SK-N-SH (cell line): ENCODE measurements around the gene MKRN2OS. TPM values are rescaled to one million over a fixed set of nuclear protein-coding genes. Genes with fewer than 3 reads are reported as not detected.

Experiments
- CTCF ChIA-PET: fragments of 300-600, 350-600 bp; formaldehyde crosslinking; extraction: SDS; loops from one replicate; lab custom pipeline; 2021; lab: Yijun Ruan, JAX
- POLR2A ChIA-PET: fragments of 350-600 bp; sonication (Branson Sonifier 250); formaldehyde crosslinking; extraction: SDS; loops from one replicate; lab custom pipeline; 2020; ENCODE audit warnings: antibody characterized with exemption, inconsistent platforms; lab: Yijun Ruan, JAX
- DNase-seq: peaks from one replicate; pipeline ENCODE4 v3.0.0; 2012
- H2AFZ ChIP-seq: fragments of 200-600 bp; sonication (generic); 2 replicates; pipeline ENCODE4 v1.8.1; 2016; ENCODE audit warnings: antibody characterized with exemption, mild to moderate bottlenecking, low read depth
- H3F3A ChIP-seq: fragments of 200-600 bp; sonication (generic); replicated peaks from 2 replicates; pipeline ENCODE3; 2016; ENCODE audit warnings: antibody characterized with exemption, mild to moderate bottlenecking; ENCODE audit not compliant: insufficient read depth
- H3K27ac ChIP-seq, 2 experiments: fragments of 200-500 bp in 1 of 2; fragments of 200-600 bp in 1 of 2; sonication (Bioruptor generic) in 1 of 2; sonication (generic), shearing (Covaris generic) in 1 of 2; 2 replicates each; pipeline versions ENCODE4 v1.5.1 to v1.6.1; 2014 to 2016; ENCODE audit warnings: low read depth in 2 of 2, inconsistent platforms in 1 of 2, low read length in 1 of 2, mild to moderate bottlenecking in 1 of 2, mixed read lengths in 1 of 2
- H3K27me3 ChIP-seq: fragments of 200-600 bp; sonication (generic), shearing (Covaris generic); 2 replicates; pipeline ENCODE4 v1.6.1; 2016; ENCODE audit warnings: mixed run types; ENCODE audit not compliant: insufficient read depth
- H3K36me3 ChIP-seq, 2 experiments: fragments of 200-500 bp in 1 of 2; fragments of 200-600 bp in 1 of 2; sonication (Bioruptor generic) in 1 of 2; sonication (generic) in 1 of 2; replicated peaks in 1 of 2; 2 replicates each; pipeline versions ENCODE3 to v1.5.1; 2014 to 2016; ENCODE audit warnings: low read length in 1 of 2, mild to moderate bottlenecking in 1 of 2; ENCODE audit not compliant: insufficient read depth in 2 of 2, control insufficient read depth in 1 of 2
- H3K4me1 ChIP-seq, 2 experiments: fragments of 200-500 bp in 1 of 2; fragments of 200-600 bp in 1 of 2; sonication (Bioruptor generic) in 1 of 2; sonication (generic), shearing (Covaris generic) in 1 of 2; 2 replicates each; pipeline versions ENCODE4 v1.5.1 to v1.6.1; 2014 to 2016; ENCODE audit warnings: low read depth in 1 of 2, low read length in 1 of 2, mixed run types in 1 of 2; ENCODE audit not compliant: insufficient read depth in 2 of 2, control insufficient read depth in 1 of 2
- H3K4me2 ChIP-seq: fragments of 200-600 bp; sonication (generic), shearing (Covaris generic); 2 replicates; pipeline ENCODE4 v1.6.1; 2017; ENCODE audit warnings: mixed run types
- H3K4me3 ChIP-seq, 2 experiments: fragments of 200-500 bp in 1 of 2; fragments of 200-600 bp in 1 of 2; sonication (Bioruptor generic) in 1 of 2; sonication (generic), shearing (Covaris generic) in 1 of 2; 2 replicates each; pipeline versions ENCODE4 v1.5.1 to v1.8.1; 2014 to 2016; ENCODE audit warnings: low read depth in 2 of 2, inconsistent platforms in 1 of 2, low read length in 1 of 2, mild to moderate bottlenecking in 1 of 2, mixed read lengths in 1 of 2, moderate library complexity in 1 of 2
- H3K79me2 ChIP-seq: fragments of 200-600 bp; sonication (generic); 2 replicates; pipeline ENCODE4 v1.8.1; 2017; ENCODE audit warnings: mild to moderate bottlenecking; ENCODE audit not compliant: insufficient read depth
- H3K9ac ChIP-seq: fragments of 200-600 bp; sonication (generic); 2 replicates; pipeline ENCODE4 v1.6.1; 2017; ENCODE audit warnings: mixed run types
- H3K9me2 ChIP-seq: fragments of 200-600 bp; sonication (generic); 2 replicates; pipeline ENCODE4 v1.6.1; 2017; ENCODE audit warnings: mixed run types
- H3K9me3 ChIP-seq: fragments of 200-600 bp; sonication (generic); 2 replicates; pipeline ENCODE4 v1.6.1; 2017; ENCODE audit warnings: mixed run types, mild to moderate bottlenecking, moderate library complexity
- H4K20me1 ChIP-seq: fragments of 200-600 bp; sonication (generic); 2 replicates; pipeline ENCODE4 v1.6.1; 2017; ENCODE audit warnings: mild to moderate bottlenecking, mixed run types; ENCODE audit not compliant: insufficient read depth
- CHD2 ChIP-seq: fragments of 150-350 bp; IDR thresholded peaks from 2 replicates; pipeline ENCODE4 v1.6.1; 2018; ENCODE audit warnings: low read length; ENCODE audit not compliant: partially characterized antibody
- CTCF ChIP-seq: fragments of 200-600 bp; sonication (generic); IDR thresholded peaks from 2 replicates; pipeline ENCODE4 v1.6.1; 2017; ENCODE audit warnings: antibody characterized with exemption, mild to moderate bottlenecking, moderate library complexity
- EP300 ChIP-seq, 2 experiments: IDR thresholded peaks; 2 replicates each; pipeline versions ENCODE4 v1.4.0 to v1.6.1; 2012; ENCODE audit warnings: borderline replicate concordance in 1 of 2, low read depth in 1 of 2, low read length in 1 of 2
- FOSL2 ChIP-seq: IDR thresholded peaks from 2 replicates; pipeline ENCODE4 v1.4.0; 2012; ENCODE audit warnings: low read depth, mild to moderate bottlenecking, moderate library complexity, borderline replicate concordance
- GABPA ChIP-seq: IDR thresholded peaks from 2 replicates; pipeline ENCODE4 v1.4.0; 2012; ENCODE audit warnings: low read depth, mild to moderate bottlenecking
- JUND ChIP-seq: IDR thresholded peaks from 2 replicates; pipeline ENCODE4 v1.4.0; 2012
- MEF2A ChIP-seq: IDR thresholded peaks from 2 replicates; pipeline ENCODE4 v1.4.0; 2012; ENCODE audit warnings: low read depth, borderline replicate concordance
- NRF1 ChIP-seq: IDR thresholded peaks from 2 replicates; pipeline ENCODE4 v1.6.1; 2012; ENCODE audit warnings: low read depth, mild to moderate bottlenecking, low read length
- PBX3 ChIP-seq: IDR thresholded peaks from 2 replicates; pipeline ENCODE4; 2012
- RAD21 ChIP-seq: IDR thresholded peaks from 2 replicates; pipeline ENCODE4 v1.6.1; 2012; ENCODE audit warnings: mild to moderate bottlenecking, low read length
- SIN3A ChIP-seq: IDR thresholded peaks from 2 replicates; pipeline ENCODE4 v1.6.1; 2012; ENCODE audit warnings: low read depth, mild to moderate bottlenecking, low read length, moderate library complexity, borderline replicate concordance
- SMC3 ChIP-seq: IDR thresholded peaks from 2 replicates; pipeline ENCODE4 v1.6.1; 2012; ENCODE audit warnings: low read depth, low read length, improper control_type of control experiment
- TEAD4 ChIP-seq: IDR thresholded peaks from 2 replicates; pipeline ENCODE4 v1.4.0; 2012; ENCODE audit warnings: mild to moderate bottlenecking, borderline replicate concordance; ENCODE audit not compliant: insufficient read depth
- USF2 ChIP-seq: fragments of 150-350 bp; IDR thresholded peaks from 2 replicates; pipeline ENCODE4 v1.6.1; 2017; ENCODE audit warnings: antibody characterized with exemption, low read length, low read depth, borderline replicate concordance
- ZBTB33 ChIP-seq: IDR thresholded peaks from 2 replicates; pipeline ENCODE4 v1.4.0; 2012; ENCODE audit warnings: low read depth, borderline replicate concordance
- WGBS: methylation state at CpG from one replicate; pipeline ENCODE4 v1.1.6; 2017; ENCODE audit warnings: low lambda C conversion rate; 5-methylcytosine and 5-hydroxymethylcytosine counted together
- polyA plus RNA-seq, 3 experiments: library from polyadenylated mRNA; depleted of rRNA; stranded (reverse); fragments of >200 nt; gene quantifications; 2 replicates each; pipeline ENCODE4 v1.2.3, GENCODE V29; 2012

Gene MKRN2OS
- polyA plus RNA-seq, 1 of the 3 experiments (the other 2 are of a cell fraction), result not detected

GRCh38 chr3:12495749-12496452 is 49.4 kb downstream of the MKRN2OS start:
- H3K4me3 ChIP-seq, result no peak overlapping the region
- H3K79me2 ChIP-seq, result no peaks in the 10 kb centered on the region
- peaks cover 24 to 69% of the 10 kb centered on the region in 2 experiments for H3K36me3 ChIP-seq
- no peak for DNase-seq
- H3K4me2 ChIP-seq, result no peak overlapping the region
- 94% methylated on average over 8 of the region's 8 CpGs for WGBS
- ChIA-PET POLR2A (interaction anchor here (1.2 kb wide), 1 partner anchor 10 kb away, joined by 3 read pairs; no protein-coding TSS in a partner anchor), CTCF (interaction anchor here (0.9 to 1.7 kb wide), 3 partner anchors 12 to 320 kb away, joined by 3 to 4 read pairs (median 3); no protein-coding TSS in a partner anchor)
- H3K27me3 ChIP-seq, result no peaks in the 10 kb centered on the region
- no peak overlapping the region for H2AFZ ChIP-seq
- H3K9ac ChIP-seq, result no peak overlapping the region
- TF ChIP-seq CTCF (peak; percentile 21), NRF1 (no peak), PBX3 (no peak)
- H4K20me1 ChIP-seq, result no peaks in the 10 kb centered on the region
- no peaks in the 10 kb centered on the region for H3K9me3 ChIP-seq
- peaks cover 3% of the 10 kb centered on the region for H3F3A ChIP-seq
- H3K9me2 ChIP-seq, result no peaks in the 10 kb centered on the region
- no peak overlapping the region for H3K27ac ChIP-seq
- H3K4me1 ChIP-seq, result no peaks in the 10 kb centered on the region

- H2AFZ ChIP-seq, result no peak overlapping the region
- DNase-seq, result no peak
- H4K20me1 ChIP-seq, result no peaks in the 10 kb centered on the region
- no peak overlapping the region for H3K9ac ChIP-seq
- H3K9me3 ChIP-seq, result no peaks in the 10 kb centered on the region
- peaks cover 44 to 46% of the 10 kb centered on the region in 2 experiments for H3K36me3 ChIP-seq
- ChIA-PET CTCF (interaction anchor here (1.3 kb wide), 1 partner anchor 11 kb away, joined by 3 read pairs; no protein-coding TSS in a partner anchor), POLR2A (no interaction called here)
- no peak overlapping the region for H3K4me3 ChIP-seq
- no peaks in the 10 kb centered on the region for H3K9me2 ChIP-seq
- no peak overlapping the region for H3K4me2 ChIP-seq
- no peak overlapping the region for H3K27ac ChIP-seq
- H3K79me2 ChIP-seq, result peaks cover 19% of the 10 kb centered on the region; the same call in 1 of the 2 replicates
- H3K27me3 ChIP-seq, result no peaks in the 10 kb centered on the region
- TF ChIP-seq FOSL2 (no peak), USF2 (no peak), SIN3A (no peak), CTCF (no peak), CHD2 (no peak), NRF1 (no peak), PBX3 (no peak), RAD21 (no peak), GABPA (no peak), ZBTB33 (no peak), EP300 (IDR thresholded peaks at IDR 0.05; ENCODE audit: borderline replicate concordance in 1 of 2, low read depth in 1 of 2, low read length in 1 of 2) (no peak), TEAD4 (no peak), SMC3 (no peak), MEF2A (no peak), JUND (no peak)
- peaks cover 3% of the 10 kb centered on the region for H3F3A ChIP-seq
- 97% methylated on average over 3 of the region's 3 CpGs for WGBS
- H3K4me1 ChIP-seq, result peaks cover under 1 to 1% of the 10 kb centered on the region in 2 experiments; a peak in 1 of 4 replicates
Measured at GRCh38 chr3:12490547-12490946, 54.8 kb downstream of the MKRN2OS start.
